HepG2 (cell line): ENCODE data around the gene TBL2. TPM values are rescaled to one million over a fixed set of nuclear protein-coding genes. Genes with fewer than 3 reads are reported as not detected.

ENCODE experiments used
- EEA1 ChIP-seq: sonication (generic); formaldehyde crosslinking; IDR thresholded peaks from 2 replicates; pipeline ENCODE4 v1.5.1; 2020; ENCODE audit warnings: mild to moderate bottlenecking, missing genetic modification reagents, borderline replicate concordance
- KDM4B ChIP-seq: sonication (generic); formaldehyde crosslinking; IDR thresholded peaks from 2 replicates; pipeline ENCODE4 v1.4.0; 2020; ENCODE audit warnings: missing genetic modification reagents
- MXD4 ChIP-seq: IDR thresholded peaks from 2 replicates; pipeline ENCODE4 v1.6.1; 2016; ENCODE audit warnings: mild to moderate bottlenecking, missing biosample characterization, missing genetic modification reagents
- NCOA5 ChIP-seq: sonication (generic); formaldehyde crosslinking; IDR thresholded peaks from 2 replicates; pipeline ENCODE4 v1.4.0; 2020; ENCODE audit warnings: missing genetic modification reagents
- PAF1 ChIP-seq: IDR thresholded peaks from 2 replicates; pipeline ENCODE4 v1.6.1; 2016; ENCODE audit warnings: missing genetic modification reagents, missing compliant biosample characterization
- REL ChIP-seq: sonication (generic); formaldehyde crosslinking; conservative IDR thresholded peaks from 2 replicates; pipeline ENCODE4 v1.8.0; 2022; ENCODE audit warnings: mild to moderate bottlenecking, missing genetic modification reagents, moderate library complexity
- RFX5 ChIP-seq: IDR thresholded peaks from 2 replicates; pipeline ENCODE4 v1.6.1; 2011; ENCODE audit warnings: low read depth, low read length, improper control_type of control experiment
- SALL1 ChIP-seq: sonication (generic); formaldehyde crosslinking; IDR thresholded peaks from 2 replicates; pipeline ENCODE4 v1.8.0; 2022; ENCODE audit warnings: mild to moderate bottlenecking, missing genetic modification reagents
- SETDB1 ChIP-seq: sonication (generic); formaldehyde crosslinking; IDR thresholded peaks from 2 replicates; pipeline ENCODE4 v1.5.1; 2020; ENCODE audit warnings: missing genetic modification reagents, mild to moderate bottlenecking, borderline replicate concordance
- TAF15 ChIP-seq: fragments of 200-400 bp; formaldehyde crosslinking; IDR thresholded peaks from one replicate; pipeline ENCODE4 v1.6.1; 2018; ENCODE audit warnings: mild to moderate bottlenecking, low read depth, low read length; ENCODE audit not compliant: poor library complexity, severe bottlenecking
- TCF7 ChIP-seq: sonication (generic); IDR thresholded peaks from 2 replicates; pipeline ENCODE4 v1.6.1; 2016; ENCODE audit warnings: antibody characterized with exemption, low read depth
- ZNF10 ChIP-seq: sonication (generic); formaldehyde crosslinking; IDR thresholded peaks from 2 replicates; pipeline ENCODE4 v1.4.0; 2020; ENCODE audit warnings: mild to moderate bottlenecking, low read depth, missing genetic modification reagents, borderline replicate concordance
- ZNF432 ChIP-seq: sonication (generic); formaldehyde crosslinking; IDR thresholded peaks from 2 replicates; pipeline ENCODE4 v1.5.0; 2020; ENCODE audit warnings: missing genetic modification reagents, mild to moderate bottlenecking, borderline replicate concordance
- ZNF530 ChIP-seq: sonication (generic); formaldehyde crosslinking; IDR thresholded peaks from 2 replicates; pipeline ENCODE4 v1.5.0; 2020; ENCODE audit warnings: low read depth, mild to moderate bottlenecking, missing genetic modification reagents
- ZNF558 ChIP-seq: sonication (generic); formaldehyde crosslinking; IDR thresholded peaks from 2 replicates; pipeline ENCODE4 v1.9.0; 2022; ENCODE audit warnings: mild to moderate bottlenecking, missing genetic modification reagents, borderline replicate concordance
- ZNF569 ChIP-seq: sonication (generic); formaldehyde crosslinking; IDR thresholded peaks from 2 replicates; pipeline ENCODE4 v1.5.0; 2020; ENCODE audit warnings: mild to moderate bottlenecking, missing genetic modification reagents, moderate library complexity, borderline replicate concordance
- ZNF816 ChIP-seq: sonication (generic); formaldehyde crosslinking; IDR thresholded peaks from 2 replicates; pipeline ENCODE4 v1.8.0; 2022; ENCODE audit warnings: missing genetic modification reagents, mild to moderate bottlenecking, borderline replicate concordance
- ZNF879 ChIP-seq: sonication (generic); formaldehyde crosslinking; IDR thresholded peaks from 2 replicates; pipeline ENCODE4 v1.8.1; 2023; ENCODE audit warnings: missing genetic modification reagents
- polyA plus RNA-seq, 8 experiments: library from polyadenylated mRNA; depleted of rRNA in 3 of 8; stranded (reverse) in 7 of 8; unstranded in 1 of 8; fragments of >200 nt; fragmentation: Illumina TruSeq in 4 of 8; extraction: Trizol in 4 of 8; gene quantifications; 2 replicates each; pipeline versions ENCODE4 v1.2.1 to v1.2.3, GENCODE V29; 2011 to 2016; ENCODE audit warnings: low read depth in 4 of 8, missing spikeins in 1 of 8, mixed read lengths in 1 of 8; ENCODE audit not compliant: insufficient read depth in 1 of 8
- total RNA-seq, 5 experiments: library from RNA; depleted of rRNA; stranded (reverse); fragments of >200 nt; fragmentation: Illumina TruSeq; extraction: Trizol; gene quantifications; 2 replicates each; pipeline ENCODE4 v1.2.3, GENCODE V29; 2016; ENCODE audit warnings: low read depth in 1 of 5
- TF ChIP-seq, protein P1 (sequence below): IDR thresholded peaks from 2 replicates; pipeline ENCODE4 v1.6.1; 2016; ENCODE audit warnings: low read depth, control low read depth
- TF ChIP-seq, protein P2 (sequence below): sonication (generic); formaldehyde crosslinking; conservative IDR thresholded peaks from 2 replicates; pipeline ENCODE4 v1.8.0; 2022; ENCODE audit warnings: missing genetic modification reagents
- TF ChIP-seq, protein P3 (sequence below): sonication (generic); formaldehyde crosslinking; IDR thresholded peaks from 2 replicates; pipeline ENCODE4 v1.8.1; 2023; ENCODE audit warnings: mild to moderate bottlenecking, inconsistent platforms, moderate library complexity, missing genetic modification reagents, borderline replicate concordance
- TF ChIP-seq, protein P4 (sequence below): IDR thresholded peaks from 2 replicates; pipeline ENCODE4 v1.6.1; 2016; ENCODE audit warnings: low read depth, borderline replicate concordance
- TF ChIP-seq, protein P5 (sequence below): sonication (generic); formaldehyde crosslinking; IDR thresholded peaks from 2 replicates; pipeline ENCODE4 v1.5.0; 2020; ENCODE audit warnings: missing genetic modification reagents, mild to moderate bottlenecking, borderline replicate concordance

Gene TBL2
- total and polyA plus RNA-seq, 2 of the 13 experiments (the other 11 are each of a cell fraction or from before 2014, with no cell fraction given), result 43.4 to 47.2 TPM

DNA sequence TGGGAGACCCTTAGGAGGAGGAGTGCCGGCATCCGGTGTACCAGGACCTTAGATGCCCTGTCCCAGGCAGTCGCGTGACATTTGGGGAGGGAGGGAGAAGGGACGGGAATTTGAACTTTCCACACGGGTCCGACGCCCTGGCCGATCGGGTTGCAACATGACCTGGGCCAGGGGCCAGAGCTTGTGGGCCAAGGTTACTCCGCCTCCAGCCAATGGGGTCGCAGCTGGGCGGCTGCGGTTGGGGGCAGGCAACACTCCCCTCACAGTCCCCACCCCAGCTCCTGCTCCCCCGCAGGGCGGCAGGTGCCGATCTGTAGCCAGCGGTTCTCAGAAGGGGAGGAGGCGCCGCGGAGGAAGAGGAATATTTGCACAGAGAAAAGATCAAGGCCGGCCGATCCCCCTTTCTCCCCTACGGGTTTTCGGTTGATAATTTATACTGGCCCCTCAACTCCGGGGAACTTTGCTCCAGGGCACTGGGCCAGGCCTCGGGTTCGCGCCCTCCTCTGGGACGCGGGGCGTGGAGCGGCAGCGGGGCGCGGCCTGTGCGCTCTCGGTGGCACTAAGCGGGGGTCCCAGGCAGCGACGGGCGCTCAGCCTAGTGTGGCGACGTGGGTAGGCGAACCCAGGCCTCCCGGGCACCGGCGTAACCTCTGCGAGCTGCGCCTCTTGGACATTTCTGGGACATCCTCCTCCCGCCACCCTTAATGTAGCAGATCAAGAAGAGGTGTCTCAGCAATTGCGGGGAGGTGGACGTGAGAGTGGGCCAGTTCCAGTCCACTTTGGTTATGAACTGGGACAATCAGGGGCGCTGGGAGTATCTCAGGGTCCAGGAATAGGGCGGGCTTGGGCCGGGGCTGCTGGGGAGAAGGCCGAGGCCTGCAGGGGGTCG, 44.8 kb upstream of the TBL2 start (continued):
- TF ChIP-seq ZNF530 (CRISPR knock-in tag) (no peak), NCOA5 (CRISPR knock-in tag) (no peak), ZNF816 (CRISPR knock-in tag) (no peak), PAF1 (CRISPR knock-in tag) (peak; percentile 26; the same call in 1 of the 2 replicates), SETDB1 (no peak), KDM4B (CRISPR knock-in tag) (peak; percentile 74), SALL1 (CRISPR knock-in tag) (peak; percentile 91), ZNF558 (CRISPR knock-in tag) (no peak; the same call in 1 of the 2 replicates), ZNF432 (CRISPR knock-in tag) (no peak), ZNF10 (no peak), MXD4 (CRISPR knock-in tag) (0 out of 2 replicates have a peak, but pooled peaks have one; percentile 19), RFX5 (no peak), EEA1 (CRISPR knock-in tag) (no peak), ZNF879 (CRISPR knock-in tag) (peak; percentile 70; the same call in 1 of the 2 replicates), TAF15 (peak; percentile 58), REL (CRISPR knock-in tag) (0 out of 2 replicates have a peak, but pooled peaks have one; percentile 3), TCF7 (peak; percentile 83), ZNF569 (CRISPR knock-in tag) (no peak)
- TF ChIP-seq, protein P1, sequence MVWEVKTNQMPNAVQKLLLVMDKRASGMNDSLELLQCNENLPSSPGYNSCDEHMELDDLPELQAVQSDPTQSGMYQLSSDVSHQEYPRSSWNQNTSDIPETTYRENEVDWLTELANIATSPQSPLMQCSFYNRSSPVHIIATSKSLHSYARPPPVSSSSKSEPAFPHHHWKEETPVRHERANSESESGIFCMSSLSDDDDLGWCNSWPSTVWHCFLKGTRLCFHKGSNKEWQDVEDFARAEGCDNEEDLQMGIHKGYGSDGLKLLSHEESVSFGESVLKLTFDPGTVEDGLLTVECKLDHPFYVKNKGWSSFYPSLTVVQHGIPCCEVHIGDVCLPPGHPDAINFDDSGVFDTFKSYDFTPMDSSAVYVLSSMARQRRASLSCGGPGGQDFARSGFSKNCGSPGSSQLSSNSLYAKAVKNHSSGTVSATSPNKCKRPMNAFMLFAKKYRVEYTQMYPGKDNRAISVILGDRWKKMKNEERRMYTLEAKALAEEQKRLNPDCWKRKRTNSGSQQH (CRISPR knock-in tag), result peak; percentile 81
- TF ChIP-seq, protein P2, sequence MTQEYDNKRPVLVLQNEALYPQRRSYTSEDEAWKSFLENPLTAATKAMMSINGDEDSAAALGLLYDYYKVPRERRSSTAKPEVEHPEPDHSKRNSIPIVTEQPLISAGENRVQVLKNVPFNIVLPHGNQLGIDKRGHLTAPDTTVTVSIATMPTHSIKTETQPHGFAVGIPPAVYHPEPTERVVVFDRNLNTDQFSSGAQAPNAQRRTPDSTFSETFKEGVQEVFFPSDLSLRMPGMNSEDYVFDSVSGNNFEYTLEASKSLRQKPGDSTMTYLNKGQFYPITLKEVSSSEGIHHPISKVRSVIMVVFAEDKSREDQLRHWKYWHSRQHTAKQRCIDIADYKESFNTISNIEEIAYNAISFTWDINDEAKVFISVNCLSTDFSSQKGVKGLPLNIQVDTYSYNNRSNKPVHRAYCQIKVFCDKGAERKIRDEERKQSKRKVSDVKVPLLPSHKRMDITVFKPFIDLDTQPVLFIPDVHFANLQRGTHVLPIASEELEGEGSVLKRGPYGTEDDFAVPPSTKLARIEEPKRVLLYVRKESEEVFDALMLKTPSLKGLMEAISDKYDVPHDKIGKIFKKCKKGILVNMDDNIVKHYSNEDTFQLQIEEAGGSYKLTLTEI, result no peak
- TF ChIP-seq, protein P3, sequence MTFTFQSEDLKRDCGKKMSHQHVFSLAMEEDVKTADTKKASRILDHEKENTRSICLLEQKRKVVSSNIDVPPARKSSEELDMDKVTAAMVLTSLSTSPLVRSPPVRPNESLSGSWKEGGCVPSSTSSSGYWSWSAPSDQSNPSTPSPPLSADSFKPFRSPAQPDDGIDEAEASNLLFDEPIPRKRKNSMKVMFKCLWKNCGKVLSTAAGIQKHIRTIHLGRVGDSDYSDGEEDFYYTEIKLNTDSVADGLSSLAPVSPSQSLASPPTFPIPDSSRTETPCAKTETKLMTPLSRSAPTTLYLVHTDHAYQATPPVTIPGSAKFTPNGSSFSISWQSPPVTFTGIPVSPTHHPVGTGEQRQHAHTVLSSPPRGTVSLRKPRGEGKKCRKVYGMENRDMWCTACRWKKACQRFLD (CRISPR knock-in tag), result 0 out of 2 replicates have a peak, but pooled peaks have one; percentile 68
- TF ChIP-seq, protein P4, sequence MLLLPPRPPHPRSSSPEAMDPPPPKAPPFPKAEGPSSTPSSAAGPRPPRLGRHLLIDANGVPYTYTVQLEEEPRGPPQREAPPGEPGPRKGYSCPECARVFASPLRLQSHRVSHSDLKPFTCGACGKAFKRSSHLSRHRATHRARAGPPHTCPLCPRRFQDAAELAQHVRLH (CRISPR knock-in tag), result peak; percentile 87; the same call in 1 of the 2 replicates
- TF ChIP-seq, protein P5, sequence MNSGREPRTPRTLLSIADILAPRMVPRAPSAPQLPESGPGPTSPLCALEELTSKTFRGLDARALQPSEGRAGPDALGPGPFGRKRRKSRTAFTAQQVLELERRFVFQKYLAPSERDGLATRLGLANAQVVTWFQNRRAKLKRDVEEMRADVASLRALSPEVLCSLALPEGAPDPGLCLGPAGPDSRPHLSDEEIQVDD (CRISPR knock-in tag), result no peak
